Progenitor cell of endocrine pancreas (in vitro differentiated cells): ENCODE measurements around the gene DGKA. TPM values are rescaled to one million over a fixed set of nuclear protein-coding genes. Genes with fewer than 3 reads are reported as not detected.
A peak's percentile ranks its signal among the peaks of the same experiment; 100 is the strongest.

Experiments used
- DNase-seq: peaks from one replicate; pipeline ENCODE4 v3.0.0; 2021; ENCODE audit warnings: low spot score; ENCODE audit not compliant: unreplicated experiment
- H3K27ac Mint-ChIP-seq: 2 replicates; pipeline ENCODE4 v1.8.0; 2021; ENCODE audit warnings: mild to moderate bottlenecking, moderate library complexity, mixed read lengths
- H3K27me3 Mint-ChIP-seq: 2 replicates; pipeline ENCODE4 v1.8.0; 2021; ENCODE audit warnings: mixed read lengths
- H3K36me3 Mint-ChIP-seq: 2 replicates; pipeline ENCODE4 v1.8.0; 2022; ENCODE audit warnings: mixed read lengths; ENCODE audit not compliant: insufficient read depth
- H3K4me1 Mint-ChIP-seq: 2 replicates; pipeline ENCODE4 v1.8.0; 2021; ENCODE audit warnings: low read depth, mixed read lengths
- H3K4me3 Mint-ChIP-seq: 2 replicates; pipeline ENCODE4 v1.8.0; 2021; ENCODE audit warnings: low read depth, mild to moderate bottlenecking, moderate library complexity, mixed read lengths
- H3K9me3 Mint-ChIP-seq: 2 replicates; pipeline ENCODE4 v1.8.0; 2021; ENCODE audit warnings: low read depth, mixed read lengths
- CTCF ChIP-seq: fragments of 200-600 bp; sonication (generic); IDR thresholded peaks from one replicate; pipeline ENCODE4 v1.5.0; 2021; ENCODE audit warnings: antibody characterized with exemption, mild to moderate bottlenecking; ENCODE audit not compliant: unreplicated experiment
- total RNA-seq: library from RNA; stranded (reverse); gene quantifications from 2 replicates; pipeline ENCODE4 v1.2.1, GENCODE V29; 2021

Gene DGKA
- total RNA-seq, 1 donor from 2014 or later = 10.2 TPM

- Mint-ChIP-seq H3K4me3 (no peak overlapping the region), H3K9me3 (no peaks in the 10 kb centered on the region), H3K27me3 (peaks cover 26% of the 10 kb centered on the region), H3K27ac (no peak overlapping the region), H3K4me1 (peaks cover 4% of the 10 kb centered on the region), H3K36me3 (no peaks in the 10 kb centered on the region)
- TF ChIP-seq CTCF = no peak
- no peak for DNase-seq
Measured at GRCh38 chr12:55942577-55943136, 11.7 kb downstream of the DGKA start.

- no peaks in the 10 kb centered on the region for H3K9me3 Mint-ChIP-seq
- H3K27me3 Mint-ChIP-seq = peaks cover 6% of the 10 kb centered on the region
- H3K36me3 Mint-ChIP-seq = no peaks in the 10 kb centered on the region
- no peak overlapping the region for H3K4me3 Mint-ChIP-seq
- DNase-seq = no peak
- peaks cover 2% of the 10 kb centered on the region for H3K4me1 Mint-ChIP-seq
- no peak for TF ChIP-seq CTCF
- H3K27ac Mint-ChIP-seq = no peak overlapping the region
Measured at GRCh38 chr12:55946553-55946952, 15.6 kb downstream of the DGKA start.

GRCh38 chr12:55955344-55955743 is 24.4 kb downstream of the DGKA start:
- H3K27me3 Mint-ChIP-seq = peaks cover 3% of the 10 kb centered on the region
- DNase-seq = no peak
- no peak for TF ChIP-seq CTCF
- H3K36me3 Mint-ChIP-seq = no peaks in the 10 kb centered on the region
- no peak overlapping the region for H3K4me3 Mint-ChIP-seq
- no peaks in the 10 kb centered on the region for H3K9me3 Mint-ChIP-seq
- H3K4me1 Mint-ChIP-seq = peaks cover 3% of the 10 kb centered on the region
- no peak overlapping the region for H3K27ac Mint-ChIP-seq

- no peak overlapping the region for H3K4me3 Mint-ChIP-seq
- H3K9me3 Mint-ChIP-seq = no peaks in the 10 kb centered on the region
- no peak for DNase-seq
- peaks cover 3% of the 10 kb centered on the region for H3K4me1 Mint-ChIP-seq
- H3K36me3 Mint-ChIP-seq = no peaks in the 10 kb centered on the region
- peak; percentile 41 for TF ChIP-seq CTCF
- H3K27ac Mint-ChIP-seq = no peak overlapping the region
- H3K27me3 Mint-ChIP-seq = peaks cover 3% of the 10 kb centered on the region
Measured at GRCh38 chr12:55955800-55956508, 25.0 kb downstream of the DGKA start.

GRCh38 chr12:55957106-55957859 is 26.3 kb downstream of the DGKA start:
- DNase-seq = no peak
- Mint-ChIP-seq H3K4me3 (no peak overlapping the region), H3K9me3 (no peaks in the 10 kb centered on the region), H3K27me3 (peaks cover 3% of the 10 kb centered on the region), H3K27ac (no peak overlapping the region), H3K36me3 (no peaks in the 10 kb centered on the region), H3K4me1 (peaks cover 3% of the 10 kb centered on the region)
- no peak for TF ChIP-seq CTCF
